Pancreas (tissue), 10 donors: ENCODE measurements around the gene SRRM1. TPM values are rescaled to one million over a fixed set of nuclear protein-coding genes. Genes with fewer than 3 reads are reported as not detected.
A peak's percentile ranks its signal among the peaks of the same experiment; 100 is the strongest.

Experiments
- ATAC-seq, 4 donors: fragments of 200-7000 bp; cut with Tn5 transposase; one replicate each; pipeline versions ENCODE4 v1.8.0 to v1.9.1; 2020; ENCODE audit warnings: mild to moderate bottlenecking in 4 of 4, moderate library complexity in 4 of 4
- DNase-seq, 6 donors: peaks; one replicate each; pipeline ENCODE4 v3.0.0-alpha.2; 2020
- FAIRE-seq: peaks from 2 replicates; lab custom pipeline; 2012; peaks lifted over from hg19 to GRCh38; lab: Jason Lieb, UNC
- H3K27ac ChIP-seq, 4 donors: fragments of 200-600 bp; sonication (generic); 1 replicate in 3 of 4; 2 replicates in 1 of 4; pipeline versions ENCODE4 v1.5.0 to v1.8.0; 2020
- H3K27me3 ChIP-seq, 4 donors: fragments of 200-600 bp; one replicate each; pipeline ENCODE4 v1.8.0; 2021
- H3K36me3 ChIP-seq, 3 donors: fragments of 200-600 bp; sonication (generic) in 1 of 3; one replicate each; pipeline versions ENCODE4 v1.5.0 to v1.8.0; 2020 to 2021
- H3K4me1 ChIP-seq, 3 donors: fragments of 200-600 bp; one replicate each; pipeline ENCODE4 v1.8.0; 2021
- H3K4me3 ChIP-seq, 4 donors: fragments of 200-600 bp; sonication (generic) in 2 of 4; one replicate each; pipeline versions ENCODE4 v1.5.0 to v1.8.0; 2020 to 2021
- H3K9me3 ChIP-seq, 4 donors: fragments of 200-600 bp; one replicate each; pipeline ENCODE4 v1.8.0; 2021
- WGBS, 2 donors: extraction: QIAGEN DNeasy Blood & Tissue Kit; methylation state at CpG; one replicate each; pipeline ENCODE4 v1.1.7; 2013; 5-methylcytosine and 5-hydroxymethylcytosine counted together
- intact Hi-C, 3 donors: fragments of 100-400 bp; cut with DNase I; formaldehyde crosslinking; loops; one replicate each; pipeline versions ENCODE4 v1.11.1 to v1.14.2; 2022
- polyA plus RNA-seq, 2 donors: library from polyadenylated mRNA; stranded (reverse); fragments of 200-250 nt; gene quantifications; one replicate each; pipeline ENCODE4 v1.2.3, GENCODE V29; 2013
- total RNA-seq, 6 donors: library from RNA; stranded (reverse); fragmentation: NEBNext Ultra II Directional in 4 of 6; extraction: Animal tissue kit (Norgen Biotek cat#: 25700) in 4 of 6; gene quantifications; one replicate each; pipeline versions ENCODE4 v1.2.1 to v1.2.4, GENCODE V29; 2021 to 2023
- TF ChIP-seq, protein P1 (sequence below), 4 donors: fragments of 200-600 bp; sonication (generic) in 3 of 4; IDR thresholded peaks; one replicate each; pipeline versions ENCODE4 v1.5.0 to v1.8.0; 2021; ENCODE audit warnings: antibody characterized with exemption in 4 of 4
- donor health status: healthy with polysubstance abuse.
- donor health status: DM: no; HTN: no; CAD: no; lungs with moderate emphysema.
- donor health status: DM: no; HTN: no; CAD: no.
- donor health status: control.
- donor health status: control.
- donor health status: Bipolar disorder and iron deficiency.
- donor health status: DM: yes; HTN: yes; CAD: no.
- donor health status: DM: no; HTN: no; CAD: no.
- donor health status: DM: no; HTN: no; CAD: no.
- donor health status: DM: yes; HTN: yes; CAD: no.

Gene SRRM1
- total and polyA plus RNA-seq, 8 donors, result 34.3 to 71.3 (median 55.3) TPM

DNA sequence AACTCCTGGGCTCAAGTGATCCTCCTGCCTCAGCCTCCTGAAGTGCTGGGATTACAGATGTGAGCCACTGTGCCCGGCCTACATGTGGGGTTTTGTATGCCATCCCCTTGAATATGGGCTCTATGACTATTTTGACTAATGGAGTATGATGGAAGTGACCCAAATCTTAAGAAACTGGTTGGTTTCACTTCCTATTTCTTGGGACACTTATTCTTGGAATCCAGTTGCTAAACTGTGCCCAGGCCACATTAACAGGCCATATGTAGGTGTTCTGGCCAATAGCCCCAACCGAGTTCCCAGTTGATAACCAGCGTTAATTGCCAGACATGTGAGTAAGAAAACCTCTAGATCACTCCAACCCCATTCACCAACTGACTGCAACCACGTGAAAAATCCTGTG lies 65.8 kb downstream of the SRRM1 start:
- H3K4me1 ChIP-seq, result peaks cover 0 to 3% (median 0%) of the 10 kb centered on the region in 3 donors
- TF ChIP-seq, protein P1, sequence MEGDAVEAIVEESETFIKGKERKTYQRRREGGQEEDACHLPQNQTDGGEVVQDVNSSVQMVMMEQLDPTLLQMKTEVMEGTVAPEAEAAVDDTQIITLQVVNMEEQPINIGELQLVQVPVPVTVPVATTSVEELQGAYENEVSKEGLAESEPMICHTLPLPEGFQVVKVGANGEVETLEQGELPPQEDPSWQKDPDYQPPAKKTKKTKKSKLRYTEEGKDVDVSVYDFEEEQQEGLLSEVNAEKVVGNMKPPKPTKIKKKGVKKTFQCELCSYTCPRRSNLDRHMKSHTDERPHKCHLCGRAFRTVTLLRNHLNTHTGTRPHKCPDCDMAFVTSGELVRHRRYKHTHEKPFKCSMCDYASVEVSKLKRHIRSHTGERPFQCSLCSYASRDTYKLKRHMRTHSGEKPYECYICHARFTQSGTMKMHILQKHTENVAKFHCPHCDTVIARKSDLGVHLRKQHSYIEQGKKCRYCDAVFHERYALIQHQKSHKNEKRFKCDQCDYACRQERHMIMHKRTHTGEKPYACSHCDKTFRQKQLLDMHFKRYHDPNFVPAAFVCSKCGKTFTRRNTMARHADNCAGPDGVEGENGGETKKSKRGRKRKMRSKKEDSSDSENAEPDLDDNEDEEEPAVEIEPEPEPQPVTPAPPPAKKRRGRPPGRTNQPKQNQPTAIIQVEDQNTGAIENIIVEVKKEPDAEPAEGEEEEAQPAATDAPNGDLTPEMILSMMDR (IDR thresholded peaks at IDR 0.05), result no peak
- no peak overlapping the region for H3K4me3 ChIP-seq
- ATAC-seq (no peak), FAIRE-seq (no peak), DNase-seq (no peak)
- no peak overlapping the region for H3K27ac ChIP-seq
- H3K9me3 ChIP-seq, result no peaks in the 10 kb centered on the region
- H3K36me3 ChIP-seq, result no peaks in the 10 kb centered on the region
- no peaks in the 10 kb centered on the region for H3K27me3 ChIP-seq
- 88 to 94% methylated on average over 4 of the region's 4 CpGs for WGBS, 2 donors
- intact Hi-C loops, result no loop called here

GRCh38 chr1:24709791-24710441 lies 66.8 kb downstream of the SRRM1 start:
- Histone ChIP-seq H3K4me1 (peaks cover 0 to 3% (median 0%) of the 10 kb centered on the region in 3 donors), H3K4me3 (no peak overlapping the region), H3K27ac (no peak overlapping the region), H3K27me3 (no peaks in the 10 kb centered on the region), H3K9me3 (no peaks in the 10 kb centered on the region), H3K36me3 (no peaks in the 10 kb centered on the region)
- no peak for DNase-seq
- intact Hi-C loops, result no loop called here
- no peak for ATAC-seq
- TF ChIP-seq, protein P1 (IDR thresholded peaks at IDR 0.05), result no peak
- FAIRE-seq, result no peak
- WGBS, 2 donors, result 86 to 89% methylated on average over 5 of the region's 5 CpGs

DNA sequence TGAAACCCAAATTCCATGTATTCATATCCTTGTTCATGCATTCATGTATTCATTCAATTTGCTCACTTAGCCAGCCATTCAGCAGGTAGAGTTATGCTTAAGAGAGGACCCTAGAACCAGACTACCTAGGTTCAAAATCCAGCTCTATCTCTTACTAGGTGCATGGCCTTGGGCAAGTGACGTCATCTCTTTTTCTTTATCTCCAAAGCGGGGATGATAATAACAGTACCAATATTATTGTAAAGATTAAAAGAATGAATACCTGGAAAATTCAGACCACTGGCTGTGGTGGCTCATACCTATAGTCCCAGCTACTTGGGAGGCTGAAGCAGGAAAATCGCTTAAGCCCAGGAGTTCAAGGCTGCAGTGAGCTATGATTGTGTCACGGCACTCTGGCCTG lies 68.2 kb downstream of the SRRM1 start:
- no peaks in the 10 kb centered on the region for H3K36me3 ChIP-seq
- TF ChIP-seq, protein P1 (IDR thresholded peaks at IDR 0.05), result no peak

DNA sequence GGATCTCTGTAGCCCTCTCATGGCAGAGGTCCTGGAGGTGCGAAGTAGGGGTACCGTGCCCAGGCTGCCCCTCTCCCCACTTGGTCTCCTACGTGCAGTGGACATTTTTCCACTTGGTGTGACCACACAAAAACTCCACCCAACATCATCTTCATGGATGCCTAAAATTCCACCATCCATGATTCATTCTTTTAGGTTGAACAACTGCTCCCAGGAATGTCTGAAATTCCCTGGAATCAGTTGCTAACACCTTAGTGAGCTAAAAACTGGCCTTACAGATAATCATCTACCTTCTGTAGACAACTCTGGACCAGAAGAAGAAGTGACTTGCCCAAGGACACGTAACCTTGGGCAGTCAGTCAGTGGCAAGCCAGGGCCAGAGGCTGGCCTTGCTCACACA lies 70.1 kb downstream of the SRRM1 start:
- Histone ChIP-seq H3K27ac (no peak overlapping the region), H3K4me3 (no peak overlapping the region), H3K9me3 (no peaks in the 10 kb centered on the region), H3K36me3 (no peaks in the 10 kb centered on the region), H3K27me3 (no peaks in the 10 kb centered on the region), H3K4me1 (peaks cover 0 to 8% (median 4%) of the 10 kb centered on the region in 3 donors)
- TF ChIP-seq, protein P1 (IDR thresholded peaks at IDR 0.05), result no peak
- FAIRE-seq, result no peak
- 91% methylated on average over 4 of the region's 4 CpGs for WGBS, 2 donors
- no peak for ATAC-seq
- intact Hi-C loops, result no loop called here
- DNase-seq, result no peak

More for the DNA sequence above, 68.2 kb downstream of the SRRM1 start:
- Histone ChIP-seq H3K9me3 (no peaks in the 10 kb centered on the region), H3K4me3 (no peak overlapping the region), H3K27me3 (no peaks in the 10 kb centered on the region), H3K4me1 (peaks cover 0 to 3% (median 0%) of the 10 kb centered on the region in 3 donors), H3K27ac (no peak overlapping the region)
- 39 to 54% methylated on average over 4 of the region's 4 CpGs for WGBS, 2 donors
- ATAC-seq (peak in 3 of 4 donors; percentile 26 to 57 (median 40)), DNase-seq (no peak), FAIRE-seq (no peak)
- intact Hi-C loops, result no loop called here

DNA sequence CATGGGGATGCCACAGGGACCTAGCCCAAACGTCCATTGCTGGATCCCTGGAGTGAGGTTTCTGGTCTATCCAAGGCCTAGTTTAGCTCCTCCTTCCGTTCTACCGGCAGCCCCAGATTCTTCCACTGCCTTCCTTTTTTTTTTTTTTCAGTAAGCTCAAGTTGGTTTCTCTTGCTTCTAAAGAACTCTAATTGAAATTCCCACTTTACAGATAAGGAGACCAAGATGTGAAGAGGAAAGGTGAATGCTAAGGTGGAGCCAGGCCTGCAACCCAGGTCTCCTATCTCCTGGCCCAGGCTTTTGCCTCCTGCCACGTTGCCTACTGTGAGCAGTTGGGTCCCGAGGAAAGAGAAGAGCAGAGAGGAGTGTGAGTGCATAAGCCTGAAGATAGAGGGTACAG lies 70.6 kb downstream of the SRRM1 start:
- Histone ChIP-seq H3K9me3 (no peaks in the 10 kb centered on the region), H3K27ac (no peak overlapping the region), H3K4me3 (no peak overlapping the region), H3K36me3 (no peaks in the 10 kb centered on the region), H3K27me3 (no peaks in the 10 kb centered on the region), H3K4me1 (peaks cover 0 to 12% (median 10%) of the 10 kb centered on the region in 3 donors)
- ATAC-seq (no peak), FAIRE-seq (no peak), DNase-seq (no peak)
- intact Hi-C loops, result no loop called here
- TF ChIP-seq, protein P1 (IDR thresholded peaks at IDR 0.05), result no peak
- 71 to 87% methylated on average over 5 of the region's 5 CpGs for WGBS, 2 donors
